CD4-positive, alpha-beta T cell treated with Interleukin-17A for 1 hour (primary cell): ENCODE data around the gene TMEM271.

Experiments
- DNase-seq: peaks from one replicate; pipeline ENCODE4 v3.0.0-alpha.2; 2020

Gene TMEM271

DNA sequence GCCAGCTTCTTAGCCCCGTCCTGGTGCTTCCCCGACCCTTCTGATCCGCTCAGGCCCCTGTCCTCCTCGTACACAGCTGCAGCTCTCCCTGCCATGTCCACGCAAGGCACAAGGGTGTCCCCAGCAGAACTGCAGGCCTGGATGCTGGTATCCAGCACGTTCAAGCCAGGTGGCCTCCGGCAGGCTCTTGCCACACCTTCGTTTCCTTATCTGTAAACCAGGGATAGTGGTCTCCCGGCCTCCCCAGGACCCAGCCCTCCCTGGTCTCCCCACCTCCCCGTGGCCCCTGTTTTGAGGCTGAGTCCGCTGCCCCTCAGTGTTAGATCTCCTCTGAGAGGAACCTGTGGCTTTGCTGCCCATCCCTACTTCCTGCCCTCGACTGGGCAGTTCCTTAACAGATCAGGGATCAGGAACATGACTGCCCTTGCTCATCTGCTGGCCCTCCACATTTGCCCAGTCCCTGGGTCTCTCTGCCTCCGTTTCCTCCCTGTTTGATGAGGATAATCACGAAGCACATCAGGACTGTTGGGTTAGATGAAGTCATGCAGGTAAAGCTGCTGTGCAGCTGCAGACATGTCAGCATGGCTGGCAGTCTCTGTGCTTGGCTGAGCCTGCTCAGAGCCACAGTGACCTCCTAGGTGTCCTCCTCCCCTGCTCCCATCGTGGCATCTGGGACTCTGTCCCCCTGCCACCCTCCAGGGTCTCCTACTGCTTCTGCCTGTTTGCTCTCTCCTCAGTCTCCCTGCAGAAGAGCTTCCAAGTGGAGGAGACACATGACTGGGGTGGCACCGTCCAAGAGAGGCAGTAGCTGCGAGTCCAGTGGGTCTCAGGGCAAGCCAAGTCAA is 44.2 kb downstream of the TMEM271 start:
- DNase-seq: no peak

DNA sequence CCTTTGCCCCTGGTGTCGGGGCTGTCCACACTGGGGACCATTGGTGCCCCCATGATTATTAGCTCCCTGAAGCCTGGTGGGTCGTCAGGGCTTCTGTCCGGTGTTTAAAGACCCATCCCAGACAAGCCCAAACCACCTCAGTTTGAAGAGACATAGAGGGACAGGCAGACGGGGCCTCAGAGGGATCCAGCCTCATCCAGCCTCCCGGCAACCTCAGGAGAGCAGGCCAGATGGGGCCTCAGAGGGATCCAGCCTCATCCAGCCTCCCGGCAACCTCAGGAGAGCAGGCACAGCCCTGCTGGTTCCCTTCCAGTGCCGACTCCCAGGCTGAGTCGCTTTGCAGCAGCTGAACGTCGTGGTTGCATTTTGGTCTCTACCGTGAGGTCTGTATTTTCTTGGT is 45.0 kb downstream of the TMEM271 start:
- no peak for DNase-seq

DNA sequence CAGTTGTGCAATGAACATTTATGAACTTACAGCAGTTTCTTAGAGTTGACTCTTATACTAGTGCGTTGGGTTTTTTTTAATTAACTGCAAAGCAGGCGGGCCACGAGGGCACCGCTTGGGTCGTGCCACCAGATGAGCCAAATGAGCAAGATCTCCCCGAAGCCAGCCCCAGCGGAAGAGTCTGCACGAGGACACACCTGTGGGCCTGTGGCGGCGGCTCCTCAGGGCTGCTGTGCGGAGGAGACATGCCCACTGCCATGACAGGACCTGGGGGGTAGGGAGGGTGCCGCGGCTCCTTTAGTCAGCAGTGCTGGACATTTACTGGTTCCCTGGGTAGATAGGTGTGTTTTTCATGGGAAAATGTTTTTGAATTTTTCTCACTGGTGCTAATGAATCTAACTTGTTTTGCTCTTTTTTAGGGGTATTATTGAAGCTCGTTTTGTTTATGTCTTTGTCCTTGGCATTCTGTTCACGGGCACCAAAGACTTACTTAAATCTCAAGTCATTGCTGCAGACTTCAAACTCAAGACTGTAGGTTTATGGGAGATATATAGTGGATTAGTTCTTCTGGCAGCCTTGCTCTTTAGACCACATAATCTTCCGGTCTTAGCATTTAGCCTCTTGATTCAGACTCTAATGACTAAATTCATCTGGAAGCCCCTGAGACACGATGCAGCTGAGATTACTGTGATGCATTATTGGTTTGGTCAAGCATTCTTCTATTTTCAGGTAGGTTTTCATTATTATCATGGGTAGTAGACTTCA is 45.9 kb downstream of the TMEM271 start:
- DNase-seq: no peak

DNA sequence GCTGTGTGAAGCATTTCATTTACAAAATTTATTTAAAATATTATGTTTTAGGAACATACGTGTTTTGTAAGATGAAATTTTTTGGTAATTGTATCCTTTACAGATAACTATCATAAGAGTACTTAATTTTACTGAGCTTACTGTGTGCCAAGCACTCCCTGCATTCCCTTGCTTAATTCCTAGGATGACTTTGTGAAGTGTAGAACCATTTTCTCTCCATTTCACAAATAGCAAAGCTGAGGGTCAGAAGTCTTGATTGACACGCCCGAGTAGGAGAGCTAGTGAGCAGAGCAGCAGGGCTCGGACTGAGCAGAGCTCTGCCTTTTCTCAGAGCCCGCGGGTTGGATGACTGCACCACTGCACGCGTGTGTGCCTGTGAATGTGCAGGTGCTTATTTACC is 46.5 kb downstream of the TMEM271 start:
- no peak for DNase-seq

DNA sequence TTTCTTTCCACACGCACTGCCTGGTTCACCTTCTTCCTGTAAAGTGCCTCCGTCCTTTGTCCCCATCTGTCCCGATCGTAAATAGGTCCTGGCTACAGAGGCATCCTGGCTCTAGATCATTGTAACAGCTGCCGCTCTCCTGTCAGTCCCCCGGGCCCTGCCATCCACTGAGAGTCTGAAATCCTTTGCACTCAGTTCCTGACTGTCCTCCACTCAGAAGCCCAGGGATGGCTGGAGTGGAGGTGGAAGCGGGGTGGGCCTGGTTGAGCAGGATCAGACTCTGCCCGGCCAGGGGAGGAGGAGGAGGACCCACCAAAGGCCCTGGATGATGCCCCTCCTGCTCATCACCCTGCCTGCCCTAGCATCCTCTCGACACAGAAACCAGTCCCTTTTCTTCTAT is 47.3 kb downstream of the TMEM271 start:
- DNase-seq: no peak

DNA sequence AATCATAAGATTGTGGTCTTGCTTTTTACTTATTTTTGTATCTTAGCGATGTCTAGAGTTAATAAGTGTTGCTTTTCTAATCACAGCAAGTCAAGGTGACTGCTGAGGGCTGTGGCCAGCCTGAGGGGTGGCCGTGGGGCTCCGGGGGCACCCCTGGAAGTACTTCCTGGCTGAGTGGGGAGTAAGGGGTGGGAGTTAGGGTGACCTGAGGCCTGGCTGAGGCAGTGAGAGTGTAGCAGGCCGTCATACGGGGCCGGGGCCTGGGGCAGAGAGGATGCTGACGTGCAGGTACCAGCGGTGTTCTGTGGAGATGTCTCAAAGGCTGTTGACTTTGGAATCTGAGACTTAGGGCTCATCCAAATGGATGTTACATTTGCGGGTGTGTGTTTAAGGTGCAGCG is 47.8 kb downstream of the TMEM271 start:
- no peak for DNase-seq

DNA sequence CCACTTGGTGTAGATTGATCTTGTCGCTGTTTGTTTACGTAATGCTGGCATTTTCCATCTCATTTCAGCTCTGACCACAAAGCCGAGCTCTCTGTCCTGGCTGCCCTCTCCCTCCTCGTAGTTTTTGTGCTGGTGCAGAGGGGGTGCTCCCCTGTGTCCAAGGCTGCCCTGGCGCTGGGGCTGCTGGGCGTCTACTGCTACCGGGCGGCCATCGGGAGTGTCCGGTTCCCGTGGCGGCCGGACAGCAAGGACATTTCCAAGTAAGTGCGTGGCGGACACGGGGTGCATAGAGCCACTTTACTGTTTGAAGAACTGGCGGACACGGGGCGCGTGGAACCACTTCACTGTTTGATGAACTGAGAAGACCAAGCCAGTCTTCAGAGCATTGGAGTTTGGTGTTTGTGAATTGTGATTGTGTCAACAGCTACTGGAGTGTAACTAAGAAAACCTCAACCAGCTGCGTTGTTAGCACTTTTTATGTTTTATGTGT is 49.1 kb downstream of the TMEM271 start:
- no peak for DNase-seq

DNA sequence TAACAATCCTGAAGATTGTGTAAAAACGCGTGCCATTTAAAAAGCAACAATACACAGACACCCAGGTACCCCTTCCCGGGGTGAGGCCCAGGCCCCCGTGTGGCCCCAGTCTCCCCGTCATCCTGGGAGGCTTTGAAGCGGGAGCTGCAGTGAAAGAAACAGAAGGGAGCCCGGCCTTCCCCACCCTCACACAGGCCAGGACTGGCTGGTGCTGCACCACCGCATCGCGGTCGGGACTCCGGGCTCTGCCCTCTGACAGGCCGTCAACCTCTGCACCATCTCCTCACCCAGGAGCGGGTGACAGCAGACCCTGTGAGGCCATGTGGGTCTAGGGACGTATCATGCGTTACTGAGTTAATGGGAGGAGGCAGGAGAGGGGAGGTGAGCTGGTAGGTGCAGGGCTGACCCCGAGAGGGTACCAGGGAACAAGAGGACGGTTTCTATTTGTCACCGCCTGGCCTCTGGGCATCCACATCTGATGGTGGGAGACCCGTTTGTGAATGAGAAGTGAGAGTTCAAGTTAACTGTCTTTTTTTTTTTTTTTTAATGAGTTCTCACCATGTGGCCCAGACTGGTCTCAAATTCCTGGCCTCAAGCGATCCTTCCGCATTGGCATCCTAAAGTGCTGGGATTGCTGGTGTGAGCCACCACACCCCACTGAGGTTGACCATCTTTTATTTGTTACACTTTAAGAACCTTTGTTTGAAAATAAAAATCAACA is 49.7 kb downstream of the TMEM271 start:
- DNase-seq: no peak

DNA sequence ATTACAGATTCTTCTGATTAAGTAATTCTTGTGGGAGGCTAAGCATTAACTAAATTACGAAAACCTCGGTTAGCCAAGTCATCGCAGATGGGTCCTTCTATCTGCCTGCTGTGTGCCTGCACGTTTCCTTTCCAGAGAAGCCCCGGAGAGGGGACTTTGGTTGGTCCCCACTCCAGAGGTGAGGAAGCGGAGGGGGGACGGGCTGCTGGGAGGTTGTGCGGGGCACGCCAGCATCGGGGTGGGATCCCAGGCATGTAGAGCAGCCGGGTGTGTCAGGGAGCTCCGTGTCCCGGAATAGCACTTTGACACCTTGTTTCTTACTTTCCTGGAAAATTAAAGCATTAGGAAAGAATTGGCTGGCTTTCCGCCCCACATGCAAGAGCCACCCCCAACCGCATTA is 50.4 kb downstream of the TMEM271 start:
- DNase-seq: no peak

DNA sequence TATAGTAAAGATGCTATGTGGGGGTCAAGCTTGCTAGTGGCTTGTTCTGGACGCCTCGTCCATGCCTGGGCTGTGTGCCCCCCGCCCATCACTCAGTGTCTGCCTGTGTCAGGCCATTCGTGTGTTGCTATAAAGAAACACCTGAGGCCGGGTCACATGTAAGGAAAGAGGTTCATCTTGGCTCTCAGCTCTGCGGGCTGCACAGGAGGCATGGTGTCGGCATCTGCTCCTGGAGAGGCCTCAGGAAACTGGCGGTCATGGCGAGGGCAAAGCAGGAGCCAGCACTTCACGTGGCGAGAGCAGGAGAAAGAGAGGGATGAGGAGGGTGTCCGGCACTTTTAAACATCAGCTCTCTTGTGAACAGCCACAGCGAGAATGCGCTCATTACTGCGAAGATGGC is 51.9 kb downstream of the TMEM271 start:
- no peak for DNase-seq
